ENCODE results near the gene MKLN1. TPM values are rescaled to one million over a fixed set of nuclear protein-coding genes. Genes with fewer than 3 reads are reported as not detected.

The MKLN1 gene
- total RNA-seq, 1 experiment from 2014 or later: 61.1 TPM

GRCh38 chr7:131495669-131496498 is 168.2 kb downstream of the MKLN1 start:
- TF ChIP-seq CTCF (conservative IDR thresholded peaks at IDR 0.05): no peak
- TF ChIP-seq EZH2 (IDR thresholded peaks at IDR 0.05; ENCODE audit: low read depth): no peak
- ChIA-PET POLR2A (ENCODE audit: unreplicated experiment) (interaction anchor here (0.7 kb wide), 1 partner anchor 450 kb away, joined by 3 read pairs; no protein-coding TSS in a partner anchor), CTCF (no interaction called here)
- DNase-seq: no peak
- no peaks in the 10 kb centered on the region for H3K79me2 ChIP-seq (ENCODE audit: low read depth)
- H3K9me2 ChIP-seq (ENCODE audit: insufficient read depth): no peaks in the 10 kb centered on the region
- no peak overlapping the region for H3K4me3 ChIP-seq
- intact Hi-C loops (cut with micrococcal nuclease; ENCODE audit: unreplicated experiment): no loop called here
- BruUV-seq (replicated peaks): no TSS peak
- no peak overlapping the region for H3K27ac ChIP-seq
- H3K4me2 ChIP-seq: no peak overlapping the region
- peaks cover 28% of the 10 kb centered on the region; the same call in 1 of the 2 replicates for H3K36me3 ChIP-seq (ENCODE audit: low read depth)
- no peaks in the 10 kb centered on the region for H3K27me3 ChIP-seq (ENCODE audit: insufficient read depth, low read depth)
- no peak overlapping the region for H2AFZ ChIP-seq
- peaks cover 45% of the 10 kb centered on the region for H3F3A ChIP-seq (ENCODE audit: insufficient read depth, low read depth)
- H3K4me1 ChIP-seq (replicated peaks; ENCODE audit: insufficient read depth): no peaks in the 10 kb centered on the region
- H4K20me1 ChIP-seq (ENCODE audit: insufficient read depth): peaks cover 3% of the 10 kb centered on the region; the same call in 1 of the 2 replicates
- H3K9me3 ChIP-seq (ENCODE audit: insufficient read depth, low read depth): no peaks in the 10 kb centered on the region

GRCh38 chr7:131497454-131497853 is 169.8 kb downstream of the MKLN1 start:
- Histone ChIP-seq H3K4me1 (replicated peaks; ENCODE audit: insufficient read depth) (no peaks in the 10 kb centered on the region), H4K20me1 (ENCODE audit: insufficient read depth) (0 out of 2 replicates have a peak, but pooled peaks cover 3% of the 10 kb centered on the region), H3K4me2 (no peak overlapping the region), H3K9me2 (ENCODE audit: insufficient read depth) (no peaks in the 10 kb centered on the region), H3K4me3 (no peak overlapping the region), H3K27ac (no peak overlapping the region), H3K36me3 (ENCODE audit: low read depth) (peaks cover 28% of the 10 kb centered on the region; the same call in 1 of the 2 replicates), H3K9me3 (ENCODE audit: insufficient read depth, low read depth) (no peaks in the 10 kb centered on the region), H3K79me2 (ENCODE audit: low read depth) (no peaks in the 10 kb centered on the region), H2AFZ (no peak overlapping the region), H3K27me3 (ENCODE audit: insufficient read depth, low read depth) (no peaks in the 10 kb centered on the region), H3F3A (ENCODE audit: insufficient read depth, low read depth) (peaks cover 56% of the 10 kb centered on the region)
- TF ChIP-seq CTCF (conservative IDR thresholded peaks at IDR 0.05): no peak
- TF ChIP-seq EZH2 (IDR thresholded peaks at IDR 0.05; ENCODE audit: low read depth): no peak
- ChIA-PET POLR2A (ENCODE audit: unreplicated experiment) (interaction anchor here (0.6 kb wide), 2 partner anchors 128 to 268 kb away, joined by 4 to 20 read pairs; no protein-coding TSS in a partner anchor), CTCF (no interaction called here)
- no peak for DNase-seq
- intact Hi-C loops (cut with micrococcal nuclease; ENCODE audit: unreplicated experiment): no loop called here
- no TSS peak for BruUV-seq (replicated peaks)

- H3K27me3 ChIP-seq (ENCODE audit: insufficient read depth, low read depth): no peaks in the 10 kb centered on the region
- H3K79me2 ChIP-seq (ENCODE audit: low read depth): no peaks in the 10 kb centered on the region
- 0 out of 2 replicates have a peak, but pooled peaks cover 3% of the 10 kb centered on the region for H4K20me1 ChIP-seq (ENCODE audit: insufficient read depth)
- no peaks in the 10 kb centered on the region for H3K9me2 ChIP-seq (ENCODE audit: insufficient read depth)
- no peaks in the 10 kb centered on the region for H3K9me3 ChIP-seq (ENCODE audit: insufficient read depth, low read depth)
- no peak for DNase-seq
- H3K27ac ChIP-seq: no peak overlapping the region; the same call in 1 of the 2 replicates
- POLR2A ChIA-PET (ENCODE audit: unreplicated experiment): interaction anchor here (0.7 kb wide), 1 partner anchor 40 kb away, joined by 4 read pairs; no protein-coding TSS in a partner anchor
- no peak overlapping the region for H3K4me3 ChIP-seq
- no TSS peak for BruUV-seq (replicated peaks)
- no peak for TF ChIP-seq EZH2 (IDR thresholded peaks at IDR 0.05; ENCODE audit: low read depth)
- no peak for TF ChIP-seq CTCF (conservative IDR thresholded peaks at IDR 0.05)
- no peak overlapping the region for H3K4me2 ChIP-seq
- no peak overlapping the region for H2AFZ ChIP-seq
- no peaks in the 10 kb centered on the region for H3K4me1 ChIP-seq (replicated peaks; ENCODE audit: insufficient read depth)
- peaks cover 29% of the 10 kb centered on the region for H3K36me3 ChIP-seq (ENCODE audit: low read depth)
- peaks cover 59% of the 10 kb centered on the region for H3F3A ChIP-seq (ENCODE audit: insufficient read depth, low read depth)
- intact Hi-C loops (cut with micrococcal nuclease; ENCODE audit: unreplicated experiment): no loop called here
- CTCF ChIA-PET: interaction anchor here (0.9 kb wide), 1 partner anchor 52 kb away, joined by 4 read pairs; no protein-coding TSS in a partner anchor
Observed at GRCh38 chr7:131498237-131498885, 170.7 kb downstream of the MKLN1 start.
